Measurements from ENCODE around the gene LYST. TPM values are rescaled to one million over a fixed set of nuclear protein-coding genes. Genes with fewer than 3 reads are reported as not detected.
"Not testable (repeated sequence)": the region's sequence is repeated elsewhere in the genome, so short reads cannot be mapped to it uniquely, and the experiment has no call there.

LYST gene
- polyA plus RNA-seq, 1 donor from 2014 or later, result 29.4 TPM

DNA sequence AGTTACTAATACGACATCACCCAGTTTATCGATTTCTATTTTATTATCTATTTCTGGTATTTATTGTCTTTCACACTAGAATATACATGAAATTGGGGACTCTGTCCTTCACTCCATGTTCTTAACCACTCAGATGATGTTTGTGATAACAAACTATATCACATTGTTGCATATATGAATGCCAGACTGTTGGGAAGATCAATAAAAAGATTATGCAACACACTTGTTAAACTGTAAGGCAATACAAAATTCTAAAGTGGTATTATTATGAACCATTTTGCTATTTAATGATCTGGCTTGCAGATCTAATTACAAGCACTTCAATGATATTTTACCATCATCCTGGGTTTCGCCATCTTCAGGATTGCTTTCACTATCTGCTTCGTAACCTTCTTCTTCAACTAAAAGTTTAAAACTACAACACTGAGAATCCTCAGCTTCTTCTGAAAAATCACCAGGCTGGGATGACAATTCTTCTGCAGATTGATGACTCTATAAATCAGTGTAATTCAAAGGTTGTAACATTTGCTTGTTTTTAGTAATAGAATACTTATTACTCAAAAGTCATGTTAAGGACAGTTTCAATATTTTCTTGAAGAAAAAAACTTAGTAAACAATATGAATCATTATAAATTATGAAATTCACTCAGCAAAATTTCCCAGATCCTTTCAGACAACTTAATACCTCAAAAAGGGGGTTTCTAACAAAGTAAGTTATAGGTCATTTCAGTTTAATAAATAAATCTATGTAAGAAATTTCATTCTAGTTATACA lies 63.9 kb downstream of the LYST start:
- H3K4me1 Mint-ChIP-seq, result no peaks in the 10 kb centered on the region
- no peaks in the 10 kb centered on the region for H3K27me3 Mint-ChIP-seq
- peaks cover 22% of the 10 kb centered on the region for H3K36me3 Mint-ChIP-seq
- H3K27ac Mint-ChIP-seq, result no peak overlapping the region
- H3K9me3 Mint-ChIP-seq, result no peaks in the 10 kb centered on the region
- no peak overlapping the region for H3K4me3 Mint-ChIP-seq

DNA sequence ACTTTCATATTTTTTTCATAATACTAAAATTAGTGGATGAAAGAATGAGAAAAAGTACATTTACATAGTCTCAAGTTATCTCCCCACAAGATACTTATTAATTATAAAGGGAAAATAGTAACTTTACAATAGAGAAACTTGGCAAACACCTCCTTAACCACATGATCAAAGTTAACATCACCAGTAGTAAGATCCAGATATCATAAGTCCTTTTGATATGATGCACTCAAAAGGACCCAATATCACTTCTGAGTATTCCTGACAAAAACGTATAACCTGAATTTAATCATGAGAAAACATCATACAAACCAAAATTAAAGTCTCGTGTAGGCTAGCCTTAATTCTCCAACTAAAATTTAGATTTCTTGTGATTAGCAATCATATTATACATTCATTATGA lies 67.4 kb downstream of the LYST start:
- H3K4me3 Mint-ChIP-seq, result no peak overlapping the region
- H3K27me3 Mint-ChIP-seq, result no peaks in the 10 kb centered on the region
- H3K36me3 Mint-ChIP-seq, result peaks cover 23% of the 10 kb centered on the region
- H3K27ac Mint-ChIP-seq, result no peak overlapping the region
- no peaks in the 10 kb centered on the region for H3K9me3 Mint-ChIP-seq
- no peaks in the 10 kb centered on the region for H3K4me1 Mint-ChIP-seq

DNA sequence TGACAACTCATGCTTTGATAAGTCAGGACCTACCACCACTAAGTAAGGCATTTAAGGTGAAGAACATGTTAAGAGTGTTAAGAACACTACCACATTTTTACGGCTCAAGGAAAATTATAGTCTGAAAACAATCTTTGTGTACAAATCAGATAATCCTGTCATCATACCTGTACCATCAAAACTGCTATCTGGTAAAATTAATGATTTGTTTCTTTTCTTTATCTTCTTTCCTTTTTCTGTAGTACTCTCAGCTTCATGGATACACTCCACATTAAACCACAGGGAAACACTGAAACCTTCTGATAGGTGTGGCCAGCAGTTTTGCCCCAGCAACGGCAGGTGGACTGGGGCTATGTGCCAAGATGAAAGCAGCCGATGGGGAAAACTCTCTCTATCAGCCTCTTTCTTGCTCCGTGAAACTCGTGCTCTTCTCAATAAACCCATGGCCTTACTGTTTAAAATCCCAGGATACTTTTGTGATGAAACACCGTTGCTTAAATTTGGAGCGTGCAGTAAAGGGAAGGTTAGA lies 75.1 kb downstream of the LYST start:
- Mint-ChIP-seq H3K9me3 (no peaks in the 10 kb centered on the region), H3K27ac (no peak overlapping the region), H3K4me1 (peaks cover 0 to 5% (median 3%) of the 10 kb centered on the region in 3 donors), H3K27me3 (no peaks in the 10 kb centered on the region), H3K4me3 (no peak overlapping the region), H3K36me3 (peaks cover 5% of the 10 kb centered on the region)

DNA sequence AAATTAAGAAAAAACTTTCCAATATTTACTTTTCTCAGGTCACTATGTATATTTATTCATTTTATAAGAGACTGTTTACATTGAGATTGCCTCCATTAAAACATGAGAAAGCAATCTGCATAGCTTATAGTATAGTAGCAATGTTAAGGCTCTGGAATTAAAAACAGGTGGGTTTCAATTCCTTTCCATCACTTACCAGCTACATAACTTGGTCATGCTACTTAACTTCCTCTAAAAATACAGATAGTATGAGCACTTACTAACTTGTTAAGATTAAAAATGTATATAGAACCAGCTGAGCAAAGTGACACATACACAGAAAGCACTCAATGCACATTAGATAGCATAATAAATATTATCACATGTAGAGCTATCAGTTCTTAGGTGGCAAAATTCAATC lies 76.6 kb downstream of the LYST start:
- Mint-ChIP-seq H3K4me1 (peaks cover 0 to 5% (median 3%) of the 10 kb centered on the region in 3 donors), H3K9me3 (no peaks in the 10 kb centered on the region), H3K4me3 (no peak overlapping the region), H3K27ac (no peak overlapping the region), H3K36me3 (peaks cover 5% of the 10 kb centered on the region), H3K27me3 (no peaks in the 10 kb centered on the region)

DNA sequence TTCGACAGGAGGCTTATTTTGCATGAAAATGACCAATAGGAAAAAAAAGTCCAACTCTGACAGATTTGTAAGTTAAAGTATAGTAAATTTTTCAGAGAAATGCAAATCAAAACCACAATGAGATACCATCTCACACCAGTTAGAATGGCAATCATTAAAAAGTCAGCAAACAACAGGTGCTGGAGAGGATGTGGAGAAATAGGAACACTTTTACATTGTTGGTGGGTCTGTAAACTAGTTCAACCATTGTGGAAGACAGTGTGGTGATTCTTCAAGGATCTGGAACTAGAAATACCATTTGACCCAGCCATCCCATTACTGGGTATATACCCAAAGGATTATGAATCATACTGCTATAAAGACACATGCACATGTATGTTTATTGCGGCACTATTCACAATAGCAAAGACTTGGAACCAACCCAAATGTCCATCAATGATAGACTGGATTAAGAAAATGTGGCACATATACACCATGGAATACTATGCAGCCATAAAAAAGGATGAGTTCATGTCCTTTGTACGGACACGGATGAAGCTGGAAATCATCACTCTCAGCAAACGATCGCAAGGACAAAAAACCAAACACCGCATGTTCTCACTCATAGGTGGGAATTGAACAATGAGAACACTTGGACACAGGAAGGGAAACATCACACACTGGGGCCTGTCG lies 80.3 kb downstream of the LYST start:
- H3K27ac Mint-ChIP-seq, H3K36me3 Mint-ChIP-seq: not testable (repeated sequence)

DNA sequence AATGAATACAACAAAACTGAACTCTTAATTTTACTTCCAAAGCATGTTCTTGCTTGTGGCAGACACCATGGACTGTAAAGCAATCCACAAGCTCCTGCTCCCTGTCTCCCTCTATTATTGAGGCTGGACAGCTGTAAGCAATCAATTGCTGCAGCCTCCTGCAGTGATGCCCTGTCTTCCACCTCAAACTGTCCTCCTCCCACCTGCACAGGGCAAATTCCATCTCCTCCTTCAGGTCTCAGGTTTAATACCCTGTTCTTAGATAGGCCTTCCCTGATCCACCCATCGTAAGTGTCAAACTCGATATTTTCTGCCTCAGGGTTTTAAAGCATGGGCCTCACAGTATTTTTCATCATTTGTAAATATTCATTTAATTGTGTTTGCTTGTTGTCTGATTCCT lies 81.8 kb downstream of the LYST start:
- Mint-ChIP-seq H3K9me3 (no peaks in the 10 kb centered on the region), H3K4me3 (no peak overlapping the region), H3K27ac (peak overlapping the region in 1 of 3 donors; percentile 23), H3K36me3 (peaks cover 7% of the 10 kb centered on the region), H3K4me1 (no peaks in the 10 kb centered on the region), H3K27me3 (no peaks in the 10 kb centered on the region)

More for the DNA sequence above, 80.3 kb downstream of the LYST start:
- H3K27me3 Mint-ChIP-seq, H3K4me1 Mint-ChIP-seq, H3K4me3 Mint-ChIP-seq, H3K9me3 Mint-ChIP-seq: not testable (repeated sequence)

DNA sequence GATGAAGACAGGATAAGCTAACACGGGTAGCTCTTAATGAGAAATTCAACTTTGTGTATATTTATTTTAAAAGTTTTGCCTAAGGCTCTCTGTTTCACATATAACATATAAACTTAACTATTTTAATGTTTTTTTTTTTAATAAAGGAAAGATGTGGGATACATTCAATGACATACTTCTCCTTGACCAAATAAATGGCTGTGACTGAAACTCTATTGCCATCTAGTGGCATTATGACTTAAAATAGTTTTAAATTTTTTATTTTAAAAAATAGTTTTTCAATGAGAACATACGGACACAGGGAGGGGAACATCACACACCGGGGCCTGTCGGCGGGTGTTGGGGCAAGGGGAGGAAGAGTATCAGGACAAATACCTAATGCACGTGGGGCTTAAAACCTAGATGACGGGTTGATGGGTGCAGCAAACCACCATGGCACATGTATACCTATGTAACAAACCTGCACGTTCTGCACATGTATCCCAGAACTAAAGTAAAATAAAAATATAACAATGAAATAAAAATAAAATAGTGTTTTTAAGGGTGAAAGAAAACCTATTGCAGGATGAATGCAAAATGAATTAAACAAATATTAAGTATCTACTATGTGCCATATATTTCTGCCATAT lies 83.4 kb downstream of the LYST start:
- Mint-ChIP-seq H3K4me1 (no peaks in the 10 kb centered on the region), H3K36me3 (peaks cover 7% of the 10 kb centered on the region), H3K27me3 (no peaks in the 10 kb centered on the region), H3K27ac (no peak overlapping the region), H3K4me3 (no peak overlapping the region), H3K9me3 (no peaks in the 10 kb centered on the region)

DNA sequence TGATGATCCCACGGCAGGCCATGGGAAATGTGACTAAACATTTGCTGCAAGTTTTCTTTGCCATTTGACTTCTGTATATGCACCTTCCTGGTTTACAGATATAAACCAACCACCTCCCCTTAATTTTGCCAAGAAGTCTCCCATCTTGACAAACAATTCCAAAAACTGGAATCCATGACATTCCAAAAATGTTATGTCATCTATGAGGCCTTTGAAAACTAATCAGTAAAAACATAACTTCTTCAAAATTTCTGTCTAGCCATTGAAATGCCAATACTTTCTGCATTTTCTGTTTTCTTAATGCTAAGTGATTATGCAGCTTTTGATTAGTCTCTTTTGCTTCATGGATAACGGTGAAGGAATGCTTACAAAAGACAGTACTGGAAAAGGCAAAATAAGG lies 84.1 kb downstream of the LYST start:
- H3K9me3 Mint-ChIP-seq, result no peaks in the 10 kb centered on the region
- H3K27me3 Mint-ChIP-seq, result no peaks in the 10 kb centered on the region
- no peak overlapping the region for H3K27ac Mint-ChIP-seq
- H3K36me3 Mint-ChIP-seq, result peaks cover 7% of the 10 kb centered on the region
- H3K4me1 Mint-ChIP-seq, result no peaks in the 10 kb centered on the region
- H3K4me3 Mint-ChIP-seq, result no peak overlapping the region

DNA sequence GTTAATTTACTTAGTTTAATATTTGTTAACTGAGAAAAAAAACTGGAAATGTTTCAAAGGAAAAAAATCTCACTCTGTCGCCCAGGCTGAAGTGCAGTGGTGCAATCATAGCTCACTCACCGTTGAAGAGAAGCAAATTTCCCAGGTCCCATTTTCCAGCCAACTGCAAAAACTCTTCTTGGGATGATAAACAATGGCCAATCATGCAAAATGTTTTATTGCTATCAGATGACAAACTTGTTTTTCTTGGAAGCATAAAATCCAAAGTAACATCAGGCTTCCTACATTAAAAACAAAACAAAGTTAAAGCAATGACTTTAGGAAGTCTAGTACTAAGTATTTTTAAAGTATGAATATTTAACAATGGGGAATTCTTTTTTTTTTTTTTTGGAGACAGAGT lies 84.9 kb downstream of the LYST start:
- Mint-ChIP-seq H3K36me3 (peaks cover 5% of the 10 kb centered on the region), H3K4me1 (no peaks in the 10 kb centered on the region), H3K27me3 (no peaks in the 10 kb centered on the region), H3K27ac (no peak overlapping the region), H3K4me3 (no peak overlapping the region), H3K9me3 (no peaks in the 10 kb centered on the region)

DNA sequence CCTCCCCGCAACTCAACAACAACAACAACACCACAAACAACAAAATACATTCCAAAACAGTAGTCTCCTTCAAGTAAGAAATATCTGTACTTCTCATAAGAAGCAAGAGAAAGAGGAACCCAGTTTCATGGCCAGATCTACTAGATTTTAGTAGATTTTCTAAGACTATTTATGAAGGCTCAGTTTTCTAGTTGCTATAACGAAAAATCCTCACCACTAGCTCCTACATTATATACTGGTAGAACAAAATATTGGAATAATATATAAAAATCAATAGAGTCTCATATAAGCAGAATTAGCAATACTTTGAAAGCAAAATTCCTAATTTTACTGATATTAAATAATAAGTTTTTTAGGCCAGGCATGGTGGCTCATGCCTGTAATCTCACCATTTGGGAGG lies 86.9 kb downstream of the LYST start:
- no peak overlapping the region for H3K27ac Mint-ChIP-seq
- H3K4me3 Mint-ChIP-seq, result no peak overlapping the region

DNA sequence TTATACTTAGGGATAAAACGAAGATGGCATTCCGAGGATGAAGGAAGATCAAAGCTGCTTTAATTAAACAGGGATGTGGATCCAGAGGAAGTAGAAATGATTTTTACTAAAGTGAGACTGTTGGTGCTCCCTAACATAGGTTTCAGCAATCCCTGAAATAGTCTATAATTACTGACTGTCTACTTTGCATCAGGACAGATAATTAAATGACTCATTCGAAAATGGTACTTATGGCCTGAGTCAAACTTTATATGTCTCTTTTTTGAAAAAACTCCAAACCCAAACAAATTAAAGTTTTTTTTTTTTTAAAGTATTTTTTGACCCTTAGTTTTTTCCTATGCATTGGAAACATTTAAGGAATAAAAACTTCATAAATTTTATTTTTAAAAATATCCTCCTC lies 90.3 kb downstream of the LYST start:
- Mint-ChIP-seq H3K9me3 (no peaks in the 10 kb centered on the region), H3K27ac (no peak overlapping the region), H3K4me1 (no peaks in the 10 kb centered on the region), H3K4me3 (no peak overlapping the region), H3K27me3 (no peaks in the 10 kb centered on the region), H3K36me3 (peaks cover 10% of the 10 kb centered on the region)

More for the DNA sequence above, 86.9 kb downstream of the LYST start:
- H3K4me1 Mint-ChIP-seq, result no peaks in the 10 kb centered on the region
- no peaks in the 10 kb centered on the region for H3K9me3 Mint-ChIP-seq
- peaks cover 4% of the 10 kb centered on the region for H3K36me3 Mint-ChIP-seq
- H3K27me3 Mint-ChIP-seq, result no peaks in the 10 kb centered on the region

DNA sequence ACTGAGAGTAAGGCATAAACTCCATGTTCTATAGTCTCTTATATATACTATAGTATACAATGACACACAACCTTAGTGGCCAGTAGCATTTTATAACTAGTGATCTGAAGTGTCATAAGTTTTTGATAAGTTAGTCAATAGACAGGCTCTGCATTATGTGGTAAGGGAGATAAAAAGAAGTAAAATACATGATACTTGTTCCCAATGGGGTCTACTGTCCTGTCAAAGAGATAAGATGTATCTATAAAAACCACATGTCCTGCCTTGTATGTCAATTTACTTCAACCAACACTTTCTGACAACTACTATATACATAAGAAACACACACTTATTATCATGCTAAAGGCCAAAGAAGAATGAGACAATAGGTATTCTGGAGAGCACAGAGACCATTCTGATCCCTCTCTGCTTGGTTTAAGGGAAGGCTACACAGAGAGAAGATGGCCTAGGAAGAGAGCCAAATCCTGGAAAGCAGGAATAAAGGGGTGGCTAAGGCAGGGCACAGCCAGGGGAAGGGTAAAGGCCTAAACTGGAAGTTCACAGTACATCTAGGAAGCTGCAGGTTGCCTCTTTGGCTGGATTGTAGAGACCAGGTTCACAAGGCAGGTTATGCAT lies 91.4 kb downstream of the LYST start:
- H3K4me3 Mint-ChIP-seq, result no peak overlapping the region
- H3K4me1 Mint-ChIP-seq, result peaks cover 0 to 2% (median 0%) of the 10 kb centered on the region in 3 donors
- H3K27ac Mint-ChIP-seq, result no peak overlapping the region
- no peaks in the 10 kb centered on the region for H3K27me3 Mint-ChIP-seq
- peaks cover 10% of the 10 kb centered on the region for H3K36me3 Mint-ChIP-seq
- H3K9me3 Mint-ChIP-seq, result no peaks in the 10 kb centered on the region

DNA sequence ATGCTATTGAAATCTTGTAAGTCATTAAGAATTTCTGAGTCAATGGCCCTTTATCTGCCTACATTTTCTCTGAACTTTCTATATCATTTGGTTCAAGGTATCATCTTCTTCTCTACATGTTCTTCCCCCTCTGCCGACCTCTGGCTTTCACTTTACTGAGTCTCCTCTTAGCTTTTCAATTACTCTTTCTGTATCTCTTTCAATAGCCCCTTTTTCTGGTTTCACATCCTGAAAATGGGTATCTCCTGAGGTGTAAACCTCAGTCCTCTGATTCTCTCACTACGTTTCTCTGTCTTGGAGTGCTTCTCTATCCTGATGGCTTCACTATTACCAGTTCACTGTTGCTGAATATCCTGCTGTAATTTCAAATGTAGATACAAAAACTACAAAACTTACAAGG lies 98.9 kb downstream of the LYST start:
- Mint-ChIP-seq H3K27ac (peak overlapping the region in 1 of 3 donors; percentile 7), H3K27me3 (no peaks in the 10 kb centered on the region), H3K4me1 (peaks cover 7 to 16% (median 8%) of the 10 kb centered on the region in 3 donors), H3K36me3 (peaks cover 2% of the 10 kb centered on the region), H3K4me3 (no peak overlapping the region), H3K9me3 (no peaks in the 10 kb centered on the region)

DNA sequence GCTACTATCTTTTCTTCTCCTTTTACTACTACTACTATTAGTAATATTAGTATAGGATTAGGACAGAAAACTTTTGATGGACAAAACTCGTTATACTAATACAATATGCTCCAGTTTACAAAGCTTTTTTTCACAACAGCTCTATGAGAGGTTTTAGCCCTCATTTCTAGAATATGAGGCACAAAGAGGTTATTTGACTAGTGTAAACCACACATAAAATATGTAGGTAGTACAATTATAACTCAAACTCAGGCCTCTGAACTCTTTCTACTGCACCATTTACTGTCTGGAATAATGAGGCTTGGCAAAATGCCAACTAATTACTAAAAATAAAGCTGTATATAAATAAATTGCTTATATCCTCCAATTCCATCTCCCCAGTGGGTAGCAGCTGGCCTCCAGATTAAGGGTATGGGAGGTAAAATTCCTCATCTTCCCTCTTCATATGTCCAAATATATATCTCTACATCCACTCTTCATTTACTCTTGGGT lies 99.9 kb downstream of the LYST start:
- Mint-ChIP-seq H3K27me3 (no peaks in the 10 kb centered on the region), H3K4me1 (peaks cover 7 to 16% (median 8%) of the 10 kb centered on the region in 3 donors), H3K9me3 (no peaks in the 10 kb centered on the region), H3K4me3 (no peak overlapping the region), H3K27ac (no peak overlapping the region), H3K36me3 (no peaks in the 10 kb centered on the region)

DNA sequence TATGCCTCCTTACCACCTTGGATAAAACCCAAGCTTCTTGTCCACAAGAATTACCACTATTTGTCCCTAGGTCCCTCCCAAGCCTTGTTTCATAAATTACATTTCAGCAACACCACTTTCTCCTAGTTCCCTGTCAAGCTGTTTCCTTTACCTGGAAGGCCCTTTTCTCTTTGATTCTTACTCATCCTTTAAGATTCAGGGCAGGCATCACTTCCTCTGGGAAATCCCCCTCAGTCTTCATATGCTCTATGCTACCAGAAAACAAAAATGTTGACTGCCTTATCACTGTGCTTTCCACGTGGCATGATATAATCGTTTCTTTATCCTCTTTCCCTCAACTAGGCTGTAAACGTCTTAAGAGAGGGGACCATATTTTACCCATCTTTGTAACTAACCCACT lies 102.7 kb downstream of the LYST start:
- H3K27me3 Mint-ChIP-seq, result no peaks in the 10 kb centered on the region
- H3K4me1 Mint-ChIP-seq, result peaks cover 7 to 13% (median 8%) of the 10 kb centered on the region in 3 donors
- no peak overlapping the region for H3K27ac Mint-ChIP-seq
- peaks cover 4% of the 10 kb centered on the region for H3K36me3 Mint-ChIP-seq
- H3K9me3 Mint-ChIP-seq, result no peaks in the 10 kb centered on the region
- no peak overlapping the region for H3K4me3 Mint-ChIP-seq
